A673 (cell line): ENCODE measurements around the gene ACSF3.

ENCODE experiments used
- CTCF ChIP-seq: fragments of 300-800, 200-600 bp; sonication (generic); conservative IDR thresholded peaks from 2 replicates; pipeline ENCODE4 v1.5.1; 2017; ENCODE audit warnings: low read depth, mild to moderate bottlenecking, antibody characterized with exemption, low read length, moderate library complexity, mixed read lengths
- EZH2 ChIP-seq: fragments of 200-600 bp; sonication (generic); IDR thresholded peaks from 2 replicates; pipeline ENCODE4 v1.6.1; 2017; ENCODE audit warnings: borderline replicate concordance, low read depth, mild to moderate bottlenecking, mixed read lengths, antibody characterized with exemption, low read length; ENCODE audit not compliant: poor library complexity, severe bottlenecking

- TF ChIP-seq CTCF = no peak
- TF ChIP-seq EZH2 = no peak
Measured at GRCh38 chr16:89147085-89147817, 53.6 kb downstream of the ACSF3 start.
